Stimulated activated naive CD4-positive, alpha-beta T cell (primary cell): Measurements from ENCODE around the gene ZPBP.
A peak's percentile ranks its signal among the peaks of the same experiment; 100 is the strongest.

Experiments used
- DNase-seq, 6 experiments: peaks; one replicate each; lab custom pipeline; 2025; lab: John Stamatoyannopoulos, UW

The ZPBP gene

GRCh38 chr7:50092579-50093491 is at the start of gene ZPBP:
TSS of gene ZPBP (minus strand) at chr7:50093246. CDS start at chr7:50093194, 52 bp downstream.
- DNase-seq = peak; percentile 25 to 81 (median 57)

- peak in 3 of 6 experiments; percentile 37 to 78 (median 64) for DNase-seq
Measured at GRCh38 chr7:50142425-50143017, 49.5 kb upstream of the ZPBP start.

- no peak for DNase-seq
Measured at GRCh38 chr7:50141854-50142253, 48.8 kb upstream of the ZPBP start.

- DNase-seq = no peak
Measured at GRCh38 chr7:50141131-50141530, 48.1 kb upstream of the ZPBP start.

- DNase-seq = no peak
Measured at GRCh38 chr7:50140688-50141087, 47.6 kb upstream of the ZPBP start.

GRCh38 chr7:50138101-50138500 is 45.1 kb upstream of the ZPBP start:
- DNase-seq = no peak

GRCh38 chr7:50125766-50126165 is 32.7 kb upstream of the ZPBP start:
- DNase-seq = no peak

GRCh38 chr7:50121286-50121685 is 28.2 kb upstream of the ZPBP start:
- DNase-seq = no peak

- DNase-seq = peak in 3 of 6 experiments; percentile 11 to 30 (median 22)
Measured at GRCh38 chr7:50119815-50120637, 27.0 kb upstream of the ZPBP start.

- no peak for DNase-seq
Measured at GRCh38 chr7:50112250-50112649, 19.2 kb upstream of the ZPBP start.

- no peak for DNase-seq
Measured at GRCh38 chr7:50101873-50102272, 8.8 kb upstream of the ZPBP start.

GRCh38 chr7:50095634-50096033 is 2.6 kb upstream of the ZPBP start:
- DNase-seq = no peak

- DNase-seq = no peak
Measured at GRCh38 chr7:50088463-50089129, 4.5 kb downstream of the ZPBP start.

- DNase-seq = no peak
Measured at GRCh38 chr7:50085344-50085743, 7.7 kb downstream of the ZPBP start.

GRCh38 chr7:50073093-50073492 is 20.0 kb downstream of the ZPBP start:
- DNase-seq = no peak

GRCh38 chr7:50069613-50070012 is 23.4 kb downstream of the ZPBP start:
- peak in 3 of 6 experiments; percentile 24 to 62 (median 29) for DNase-seq

GRCh38 chr7:50068850-50069551 is 24.0 kb downstream of the ZPBP start:
- DNase-seq = peak in 4 of 6 experiments; percentile 14 to 68 (median 42)

- peak in 4 of 6 experiments; percentile 1 to 51 (median 20) for DNase-seq
Measured at GRCh38 chr7:50068026-50068425, 25.0 kb downstream of the ZPBP start.

GRCh38 chr7:50062951-50063350 is 30.1 kb downstream of the ZPBP start:
- no peak for DNase-seq

GRCh38 chr7:50056131-50056530 is 36.9 kb downstream of the ZPBP start:
- DNase-seq = no peak

- DNase-seq = no peak
Measured at GRCh38 chr7:50047716-50048115, 45.3 kb downstream of the ZPBP start.
